Activated CD4-positive, CD25-positive, alpha-beta regulatory T cell treated with anti-CD3 and anti-CD28 coated beads, Interleukin-2, amount 50 U/mL, for 72 hours (primary cell): ENCODE data around the gene ARPP19.
"Not testable (repeated sequence)": the region's sequence is repeated elsewhere in the genome, so short reads cannot be mapped to it uniquely, and the experiment has no call there.

Source experiments
- DNase-seq: peaks from one replicate; pipeline ENCODE4 v3.0.0; 2021

The ARPP19 gene

DNA sequence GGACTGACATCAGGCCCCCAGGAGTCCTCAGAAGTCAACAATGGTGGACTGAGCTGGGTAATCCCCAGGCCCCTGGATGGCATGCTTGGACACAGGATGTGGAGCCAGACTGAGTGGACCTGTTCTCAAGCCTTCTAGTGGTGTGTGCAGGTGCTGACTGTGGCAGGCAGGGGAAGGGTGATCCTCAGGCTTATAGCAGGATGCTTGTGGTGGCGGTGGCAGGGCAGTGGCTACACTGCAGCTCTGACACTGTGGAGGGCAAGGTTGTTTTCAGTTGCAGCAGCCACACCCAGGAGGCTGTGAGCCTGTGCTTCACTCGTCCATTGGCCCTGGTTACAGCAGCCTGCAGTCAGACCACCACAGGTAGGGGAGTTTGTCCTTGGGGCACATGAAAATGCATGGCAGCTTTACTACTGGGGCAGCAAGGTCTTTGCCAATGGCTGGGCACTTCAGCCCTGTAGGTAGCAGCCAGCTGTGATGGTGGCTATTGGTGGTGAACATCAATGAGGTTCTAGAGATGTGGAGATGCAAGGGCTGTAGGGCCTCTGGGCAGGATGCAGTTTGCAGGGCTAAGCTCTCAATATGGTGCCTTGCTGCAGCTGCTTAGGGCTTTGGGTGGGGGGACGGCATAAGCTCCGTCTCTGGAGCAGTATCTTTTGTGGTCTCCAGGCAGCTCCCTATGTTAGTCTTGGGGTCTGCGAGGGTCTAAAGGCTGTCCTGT is 22.6 kb downstream of the ARPP19 start:
- DNase-seq, result no peak

DNA sequence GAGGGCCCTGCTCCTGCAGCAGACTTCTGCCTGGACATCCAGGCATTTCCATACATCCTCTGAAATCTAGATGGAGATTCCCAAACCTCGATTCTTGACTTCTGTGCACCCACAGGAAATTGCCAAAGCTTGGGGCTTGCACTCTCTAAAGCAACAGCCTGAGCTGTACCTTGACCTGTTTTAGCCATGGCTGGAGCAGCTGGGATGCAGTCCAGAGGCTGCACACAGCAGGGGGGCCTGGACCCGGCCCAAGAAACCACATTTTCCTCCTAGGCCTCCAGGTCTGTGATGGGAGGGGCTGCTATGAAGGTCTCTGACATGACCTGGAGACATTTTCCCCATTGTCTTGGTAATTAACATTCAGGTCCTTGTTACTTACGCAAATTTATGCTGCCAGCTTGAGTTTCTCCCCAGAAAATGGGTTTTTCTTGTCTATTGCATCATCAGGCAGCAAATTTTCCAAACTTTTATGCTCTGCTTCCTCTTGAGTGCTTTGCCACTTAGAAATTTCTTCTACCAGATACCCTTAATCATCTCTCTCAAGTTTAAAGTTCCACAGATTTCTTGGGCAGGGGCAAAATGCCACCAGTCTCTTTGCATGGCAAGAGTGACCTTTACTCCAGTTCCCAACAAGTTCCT is 28.3 kb downstream of the ARPP19 start:
- DNase-seq, result no peak

DNA sequence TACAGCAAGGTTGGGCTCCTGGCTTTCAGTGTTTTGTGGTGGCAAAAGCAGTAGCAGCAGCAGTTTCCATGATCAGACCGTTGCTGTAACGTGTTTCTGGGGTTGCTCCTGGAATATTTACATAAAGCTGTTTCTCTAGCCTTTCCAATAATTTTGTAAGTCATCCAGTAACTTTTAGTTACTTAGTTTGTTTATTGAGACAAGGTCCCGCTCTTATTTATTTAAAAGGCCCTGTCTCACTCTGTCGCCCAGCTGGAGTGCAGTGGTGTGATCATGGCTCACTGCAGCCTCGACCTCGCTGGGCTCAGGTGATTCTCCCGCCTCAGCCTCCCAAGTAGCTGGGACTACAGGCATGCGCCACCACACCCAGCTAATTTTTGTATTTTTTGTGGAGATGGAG is 31.4 kb downstream of the ARPP19 start:
- no peak for DNase-seq

DNA sequence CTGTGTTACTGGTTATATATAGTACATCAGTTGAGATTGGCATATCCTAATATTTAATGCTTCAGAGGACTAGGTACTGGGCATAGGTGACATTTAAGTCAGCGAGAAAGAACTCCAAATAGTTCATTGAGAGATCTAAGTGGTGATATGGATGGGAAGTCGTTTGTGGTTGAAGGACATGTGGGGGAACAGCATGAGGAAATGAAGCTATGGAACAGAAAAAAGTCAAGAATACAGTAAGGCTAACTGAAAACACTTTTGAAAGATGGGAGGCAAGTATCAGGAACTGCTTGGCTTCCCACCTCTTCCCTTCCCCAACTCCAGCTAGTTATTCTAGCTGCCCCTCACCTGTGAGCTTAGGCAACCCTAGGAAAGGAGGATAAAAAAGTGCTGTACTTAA is 36.4 kb downstream of the ARPP19 start:
- no peak for DNase-seq

DNA sequence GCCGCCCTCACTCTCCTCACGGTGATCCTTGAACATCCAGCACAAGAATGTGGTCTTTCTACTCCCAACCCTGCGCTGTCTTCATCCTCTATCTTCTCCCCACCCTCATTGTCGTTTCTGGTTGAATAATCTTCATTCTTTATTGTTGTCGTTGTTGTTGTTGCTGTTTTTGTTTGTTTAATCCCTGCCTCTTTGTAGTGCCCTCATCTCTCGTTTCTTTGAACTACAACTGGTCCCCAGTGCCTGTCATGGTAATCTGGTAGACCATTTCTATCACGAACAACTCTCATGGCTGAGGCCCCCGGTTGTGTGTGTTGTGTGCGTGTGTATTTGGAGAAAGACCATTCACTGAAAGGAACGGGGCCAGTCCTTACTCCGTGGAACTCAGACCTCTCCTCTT is 38.9 kb downstream of the ARPP19 start:
- no peak for DNase-seq

DNA sequence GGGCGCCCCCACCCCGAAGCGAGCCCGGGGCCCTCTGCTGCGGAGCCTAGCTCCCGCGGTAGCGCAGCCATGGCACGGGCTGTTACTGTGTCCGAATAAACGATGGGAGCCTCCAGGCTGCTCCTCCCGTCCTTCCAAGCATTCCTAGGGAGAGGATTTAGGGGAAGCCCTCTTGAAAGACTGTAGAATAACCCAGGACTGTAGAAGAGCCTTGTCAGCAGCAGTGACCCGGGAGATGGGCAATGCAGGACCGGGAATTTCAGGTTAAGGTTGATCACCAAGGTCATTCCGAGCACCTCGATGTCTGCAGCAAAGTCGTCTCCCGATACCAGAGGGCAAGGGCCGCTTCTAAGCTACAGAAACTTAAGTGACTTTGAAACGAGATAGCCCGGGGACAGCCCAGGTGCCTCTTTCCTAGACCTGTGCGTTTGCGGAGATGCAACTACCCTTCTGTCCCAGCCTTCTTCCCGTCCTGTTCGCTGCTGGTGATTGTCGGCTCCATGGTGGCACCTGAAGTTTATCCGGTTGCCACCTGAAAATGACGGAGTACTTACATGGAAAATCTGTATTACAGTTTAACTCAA is 39.4 kb downstream of the ARPP19 start:
- peak; percentile 43 for DNase-seq

DNA sequence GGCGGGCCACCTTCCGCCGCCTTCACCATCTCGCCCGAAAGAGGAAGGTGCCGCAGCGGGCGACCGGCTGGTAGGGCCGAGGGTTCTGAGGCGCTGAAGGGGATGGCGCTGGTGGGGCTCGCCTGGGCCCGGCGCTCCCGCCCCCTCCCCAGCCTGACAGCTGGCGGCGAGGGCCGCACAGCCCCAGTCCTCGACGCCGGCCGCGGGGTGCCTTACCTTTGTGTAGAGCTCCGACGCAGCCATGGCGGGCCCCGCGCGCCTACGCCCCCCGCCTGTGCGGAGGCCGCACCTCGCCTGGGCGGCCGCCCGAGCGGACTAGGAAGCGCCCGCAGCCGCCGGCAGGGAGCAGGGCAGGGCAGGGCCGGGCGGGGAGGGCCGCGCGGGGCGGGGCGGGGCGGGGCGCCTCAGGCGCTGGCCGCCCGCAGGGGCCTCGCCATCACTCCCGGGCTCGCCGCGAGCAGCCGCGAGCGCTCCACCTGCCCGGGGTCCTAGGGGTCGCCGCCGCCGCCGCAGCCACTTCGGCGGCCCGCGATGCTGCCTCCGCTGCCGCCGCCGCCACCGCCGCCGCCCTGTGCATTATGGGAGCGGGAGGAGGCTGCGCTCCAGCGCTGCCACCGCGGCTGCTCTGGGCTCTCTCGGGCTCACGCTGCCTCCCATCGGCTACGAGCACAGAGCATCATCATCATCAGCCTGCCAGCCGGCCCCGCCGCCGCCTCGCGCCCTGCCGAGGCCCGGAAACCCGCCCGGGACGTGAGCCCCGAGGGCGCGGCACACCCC is 40.1 kb downstream of the ARPP19 start, which contains the start of gene MYO5A:
Gene MYO5A, minus strand, starts transcription at position 317 of the 777 bp plus-strand sequence. Its CDS starts 74 bp downstream, at position 243.
- DNase-seq, result peak; percentile 78

DNA sequence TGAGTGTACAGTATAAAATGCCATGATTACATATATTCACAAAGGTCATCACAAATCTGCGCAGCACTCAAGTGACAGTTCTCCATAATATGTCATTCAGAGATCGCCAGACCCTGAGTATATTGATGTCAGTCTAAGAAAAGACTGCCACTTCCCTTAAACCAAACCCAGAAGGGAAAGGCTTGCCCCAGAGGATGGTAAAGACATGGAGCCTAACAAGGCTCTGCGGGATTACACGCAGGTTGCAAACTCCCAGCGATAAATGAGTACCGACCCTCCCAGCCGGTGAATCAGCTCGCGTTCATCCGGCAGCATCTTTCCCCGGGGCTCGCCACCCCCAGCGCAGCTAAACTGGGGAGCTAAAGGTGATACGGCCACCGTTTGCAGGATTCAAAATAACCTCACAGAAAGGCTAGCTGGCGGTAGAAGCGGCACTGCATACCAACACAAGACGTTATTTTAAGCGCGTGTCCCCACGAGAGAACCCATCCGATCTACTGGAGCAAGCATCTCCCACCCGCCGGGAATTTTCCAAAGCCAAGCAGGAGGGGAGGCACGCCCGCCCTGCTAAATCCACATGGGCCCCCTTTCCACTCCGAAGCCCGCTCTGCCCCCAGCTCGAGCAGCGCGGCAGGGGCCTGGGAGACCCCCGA is 40.8 kb downstream of the ARPP19 start:
- DNase-seq, result peak; percentile 53

DNA sequence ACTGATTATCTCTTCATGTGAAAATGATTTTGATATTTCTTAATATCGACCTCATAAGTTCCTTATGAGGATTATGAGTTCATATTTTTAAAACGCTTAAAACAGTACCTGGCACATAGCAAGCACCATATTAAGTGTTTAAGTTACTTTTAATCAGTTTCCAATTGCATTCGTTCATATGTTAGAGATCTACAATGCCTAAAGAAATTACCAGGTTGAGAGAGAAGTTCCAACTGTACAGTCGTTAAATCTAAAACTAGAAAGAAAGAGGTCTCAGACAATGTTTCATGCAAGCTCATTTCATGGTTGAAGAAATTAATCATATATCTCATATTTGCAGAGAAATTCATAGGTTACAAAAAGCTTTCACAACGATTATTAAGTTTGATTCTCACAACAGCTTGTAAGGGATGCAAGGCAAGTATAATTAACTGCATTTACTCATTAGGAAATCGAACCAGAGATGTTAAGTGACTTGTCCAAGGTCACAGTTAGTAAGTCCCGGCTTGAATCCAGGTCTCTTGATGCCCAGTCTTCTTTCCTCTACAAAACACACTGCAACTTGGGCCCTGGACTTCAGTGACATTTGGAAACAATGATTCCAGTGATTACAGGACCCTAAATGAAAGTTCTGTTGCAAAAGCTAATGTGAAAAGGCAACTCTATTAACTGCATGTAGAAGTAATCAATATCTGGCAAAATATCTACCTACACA is 41.5 kb downstream of the ARPP19 start:
- no peak for DNase-seq

DNA sequence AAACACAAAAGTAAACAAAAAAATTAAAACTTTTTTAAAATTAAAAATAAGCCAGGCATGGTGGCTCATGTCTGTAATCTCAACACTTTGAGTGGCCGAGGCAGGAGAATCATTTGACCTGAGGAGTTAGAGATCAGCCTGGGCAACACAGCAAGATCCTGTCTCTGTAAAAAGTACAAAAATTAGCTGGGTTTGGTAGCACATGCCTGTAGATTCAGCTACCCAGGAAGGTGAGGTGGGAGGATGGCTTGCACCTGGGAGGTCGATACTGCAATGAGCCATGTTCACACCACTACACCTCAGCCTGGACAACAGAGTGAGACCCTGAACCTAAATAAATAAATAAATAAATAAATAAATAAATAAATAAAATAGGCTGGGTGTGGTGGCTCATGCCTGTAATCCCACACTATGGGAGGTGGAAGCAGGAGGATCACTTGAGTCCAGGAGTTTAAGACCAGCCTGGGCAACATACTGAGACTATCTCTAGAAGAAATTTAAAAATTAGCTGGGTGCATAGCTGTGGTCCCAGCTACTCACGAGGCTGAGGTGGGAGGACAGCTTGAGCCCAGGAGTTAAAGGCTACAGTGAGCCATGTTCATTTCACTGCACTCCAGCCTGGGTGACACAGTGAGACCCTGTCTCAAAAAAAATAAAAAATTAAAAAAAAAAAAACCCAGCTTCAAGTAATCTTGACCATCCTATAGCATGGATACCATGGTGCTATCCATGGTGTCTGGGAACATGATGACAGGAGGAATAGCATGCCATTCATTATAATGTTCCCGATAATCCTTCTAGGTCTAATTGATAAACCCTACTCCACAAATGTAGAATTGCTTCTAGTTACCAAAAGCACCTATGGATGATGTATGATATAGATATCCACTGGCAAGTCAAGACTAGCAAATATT is 44.4 kb downstream of the ARPP19 start:
- DNase-seq, result no peak

DNA sequence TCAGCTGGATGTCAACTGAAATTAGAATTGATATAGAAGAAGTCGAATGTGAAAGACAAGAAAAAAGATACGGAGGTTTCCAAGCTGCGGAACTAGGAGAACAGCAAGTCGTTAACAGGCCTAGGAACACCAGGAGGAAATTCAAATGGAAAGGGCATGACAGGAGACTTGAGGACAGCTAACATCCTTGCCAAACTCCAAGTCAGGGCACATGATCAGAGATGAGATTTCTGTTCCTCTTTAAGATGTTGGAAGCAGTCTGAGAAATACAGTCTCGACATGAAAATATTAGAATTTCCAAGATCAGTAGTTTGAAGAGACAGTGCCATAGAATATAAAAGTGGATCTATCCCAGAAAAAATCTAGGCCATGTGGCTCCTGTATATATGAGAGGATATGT is 45.2 kb downstream of the ARPP19 start:
- no peak for DNase-seq

DNA sequence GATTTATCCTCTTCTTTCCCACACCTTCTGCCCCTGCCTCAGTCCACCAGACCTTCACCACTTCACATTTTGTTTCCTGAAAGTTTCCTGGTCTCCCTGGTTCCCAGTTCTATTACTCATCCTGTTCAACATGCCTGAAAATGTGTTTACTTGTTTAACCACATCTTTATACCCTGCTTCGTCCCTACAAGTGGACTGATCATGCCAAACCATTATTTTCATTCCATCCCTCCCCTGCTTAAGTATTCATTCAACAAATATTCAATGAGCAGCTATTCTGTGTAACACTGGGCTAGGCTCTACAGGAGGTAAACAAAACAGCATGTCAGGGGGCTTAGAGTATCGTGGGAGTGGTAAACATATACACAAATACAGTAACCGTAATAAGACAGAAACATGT is 45.6 kb downstream of the ARPP19 start:
- no peak for DNase-seq

DNA sequence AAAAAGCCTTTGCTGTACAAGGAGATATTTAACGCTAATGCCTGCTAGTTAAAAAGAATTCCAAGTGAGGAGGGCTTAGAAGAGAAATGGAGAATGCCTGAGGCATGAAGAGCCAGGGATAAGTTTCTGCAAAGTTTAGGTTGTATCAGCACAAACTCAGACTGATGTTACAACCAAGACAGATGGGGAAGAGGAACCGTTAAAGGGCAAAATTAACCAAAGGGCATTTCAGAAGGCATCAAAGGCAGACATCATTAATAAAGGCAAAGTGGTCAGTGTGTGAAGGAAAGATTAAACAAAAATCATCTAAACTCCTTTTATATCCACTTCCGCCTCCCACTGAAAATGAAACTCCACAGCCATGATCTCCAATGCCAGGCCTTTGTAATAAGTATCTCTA is 47.1 kb downstream of the ARPP19 start:
- no peak for DNase-seq

DNA sequence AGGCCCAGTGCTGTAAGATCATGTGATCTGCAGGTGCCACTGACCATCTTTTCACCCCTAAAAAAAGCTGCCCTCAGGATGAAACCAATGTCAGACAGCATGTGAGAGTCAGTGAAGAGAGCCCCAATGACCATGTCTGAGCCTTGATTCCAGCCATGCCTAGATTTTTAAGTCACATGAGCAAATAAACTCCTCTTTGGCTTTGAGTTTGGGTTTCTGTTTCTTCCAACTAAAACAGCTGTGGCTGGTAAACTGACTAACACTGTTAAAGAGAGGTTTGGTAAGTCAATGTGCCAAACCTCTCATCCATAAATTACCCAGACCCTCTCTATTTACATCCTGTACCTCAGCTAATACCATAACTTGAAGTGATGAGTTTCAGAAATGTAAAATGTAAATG is 48.4 kb downstream of the ARPP19 start:
- no peak for DNase-seq

DNA sequence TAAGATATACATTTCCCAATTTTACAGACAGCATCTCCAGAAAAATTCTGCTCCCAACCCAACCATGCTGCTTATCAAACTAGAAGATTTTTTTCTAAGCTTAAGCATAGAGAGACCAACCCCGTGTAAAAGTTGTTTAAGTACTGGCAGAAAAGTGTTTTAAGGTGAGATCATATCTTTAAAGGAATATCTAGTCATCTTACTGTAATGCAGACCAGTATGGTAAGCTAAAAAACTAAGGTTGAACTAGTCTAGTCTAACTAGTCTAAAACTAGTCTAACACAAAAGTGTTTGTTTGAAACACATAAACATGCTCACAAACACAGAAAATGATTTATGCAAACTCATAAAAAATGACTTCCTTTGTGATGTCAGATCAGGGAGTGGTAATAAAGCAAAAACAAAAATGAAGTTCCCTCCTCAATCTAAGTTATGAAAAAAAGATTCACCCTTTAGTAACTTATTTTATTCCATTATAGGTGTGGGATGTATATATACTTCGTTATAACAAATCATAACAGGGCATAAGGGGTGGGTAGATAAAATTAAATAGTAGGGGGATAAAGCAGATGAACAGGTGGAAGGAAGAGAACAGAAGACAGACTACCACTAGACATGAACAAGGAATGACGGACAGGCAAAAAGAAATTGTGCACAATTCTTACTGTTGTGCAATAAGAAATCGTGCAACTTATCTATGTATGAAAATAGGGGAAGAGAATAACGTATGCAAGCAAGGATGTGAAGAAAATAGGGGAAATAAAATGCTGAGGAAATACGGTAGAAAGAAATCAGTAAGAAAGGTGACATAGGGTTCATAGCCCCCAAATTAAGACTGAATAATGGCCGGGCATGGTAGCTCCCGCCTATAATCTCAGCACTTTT is 50.1 kb downstream of the ARPP19 start:
- no peak for DNase-seq

DNA sequence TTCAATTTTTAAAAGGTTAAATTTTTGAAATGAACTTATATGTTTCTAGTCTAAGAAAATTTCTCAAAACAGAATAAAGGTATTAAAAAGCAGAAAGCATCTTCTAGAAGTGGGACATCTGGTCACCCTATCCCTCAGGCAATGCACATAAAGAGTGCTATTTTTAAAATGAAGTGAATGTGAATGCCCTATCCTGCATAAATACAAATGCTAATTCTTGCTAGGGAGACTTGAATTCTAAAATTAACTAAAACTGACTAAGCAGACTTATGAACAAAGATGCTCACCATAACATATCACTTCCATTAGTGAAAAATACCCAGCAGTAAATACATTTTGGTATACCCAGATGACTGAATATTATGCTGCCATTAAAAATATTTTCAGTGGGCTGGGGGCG is 51.8 kb downstream of the ARPP19 start:
- DNase-seq, result no peak

DNA sequence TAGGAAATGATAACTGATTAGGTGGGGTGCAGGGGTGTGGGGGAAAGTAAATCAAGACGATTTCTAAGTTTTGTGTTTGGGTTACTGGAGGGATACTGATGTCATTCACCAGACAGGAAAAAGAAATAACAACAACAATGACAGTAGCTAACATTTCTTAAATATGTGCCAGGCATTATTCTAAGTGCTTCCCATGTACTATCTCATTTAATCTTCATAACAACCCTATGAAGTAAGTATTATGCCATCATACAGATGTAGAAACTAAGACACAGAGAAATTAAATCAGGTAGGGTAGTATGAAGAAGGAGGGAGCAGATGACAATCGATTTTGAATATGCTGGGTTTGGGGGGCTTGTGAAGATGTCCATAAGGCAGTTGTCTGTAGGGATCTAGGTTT is 53.5 kb downstream of the ARPP19 start:
- no peak for DNase-seq

DNA sequence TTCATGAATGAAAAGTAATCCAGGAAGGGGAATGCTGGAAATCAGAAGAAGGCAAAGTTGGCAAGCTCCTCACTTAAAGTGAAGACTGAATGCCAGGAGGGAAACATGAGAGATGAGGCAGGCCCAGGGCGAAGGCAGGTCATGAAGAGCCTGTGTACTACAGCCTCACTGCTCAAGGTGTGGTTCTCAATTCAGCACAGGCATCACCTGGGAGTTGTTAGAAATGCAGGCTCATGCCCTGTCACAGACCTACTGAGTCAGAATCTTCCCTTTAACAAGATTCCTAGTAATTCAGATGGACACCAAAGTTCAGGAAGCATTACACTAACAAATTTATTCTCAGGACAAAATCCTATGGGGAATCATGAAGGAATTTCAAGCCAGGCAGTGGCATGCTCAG is 54.3 kb downstream of the ARPP19 start:
- no peak for DNase-seq

DNA sequence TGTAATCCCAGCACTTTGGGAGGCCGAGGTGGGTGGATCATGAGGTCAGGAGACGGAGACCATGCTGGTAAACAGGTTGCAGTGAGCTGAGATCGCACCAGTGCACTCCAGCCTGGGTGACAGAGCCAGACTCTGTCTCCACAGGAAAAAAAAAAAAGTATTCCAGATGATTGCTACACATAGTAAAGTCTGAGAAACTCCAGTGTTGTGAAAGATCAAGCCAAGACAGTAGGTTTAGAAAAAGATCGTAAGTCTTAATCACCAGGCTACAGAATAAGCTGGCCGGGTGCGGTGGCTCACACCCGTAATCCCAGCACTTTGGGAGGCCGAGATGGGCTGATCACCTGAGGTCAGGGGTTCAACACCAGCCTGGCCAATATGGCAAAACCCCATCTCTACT is 56.0 kb downstream of the ARPP19 start:
- not testable (repeated sequence) for DNase-seq

DNA sequence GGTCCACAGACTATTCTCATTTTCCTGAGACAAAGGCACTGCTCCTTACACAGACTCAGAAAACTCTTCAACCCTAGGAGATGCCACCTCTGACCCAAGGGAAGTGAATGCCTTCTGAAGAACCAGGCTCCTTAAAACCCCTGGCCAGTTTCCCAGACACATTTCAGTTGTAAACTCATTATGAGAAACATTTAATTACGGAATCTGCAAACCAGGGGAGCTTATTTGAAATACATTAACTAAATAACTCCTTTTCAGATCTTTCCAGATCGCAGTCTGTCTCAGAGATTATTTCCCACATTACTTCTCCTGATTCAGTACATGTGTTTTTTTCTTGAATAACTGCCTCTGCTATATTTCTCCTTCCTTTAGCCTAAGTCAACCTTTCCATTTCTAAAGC is 57.7 kb downstream of the ARPP19 start:
- DNase-seq, result no peak
